Central memory CD8-positive, alpha-beta T cell (primary cell): Measurements from ENCODE around the gene GDF3.
"Not testable (repeated sequence)": the region's sequence is repeated elsewhere in the genome, so short reads cannot be mapped to it uniquely, and the experiment has no call there.

Experiments
- ATAC-seq: fragments of 150-1000 bp; cut with Tn5 transposase; replicated peaks from 2 replicates; pipeline ENCODE4 v1.10.0; 2022; ENCODE audit warnings: mild to moderate bottlenecking, moderate FRiP score, moderate number of reproducible peaks; ENCODE audit not compliant: poor library complexity, severe bottlenecking; ENCODE audit errors: extremely low read depth
- DNase-seq, 2 donors: peaks; one replicate each; pipeline ENCODE4 v3.0.0; 2021; ENCODE audit warnings: low spot score in 2 of 2
- H3K27ac Mint-ChIP-seq: one replicate; pipeline ENCODE4 v1.8.0; 2022; ENCODE audit warnings: low read depth, mild to moderate bottlenecking, moderate library complexity, mixed read lengths
- H3K27me3 Mint-ChIP-seq: one replicate; pipeline ENCODE4 v1.8.0; 2022; ENCODE audit warnings: mixed read lengths
- H3K36me3 Mint-ChIP-seq: one replicate; pipeline ENCODE4 v1.8.0; 2022; ENCODE audit warnings: mild to moderate bottlenecking, moderate library complexity, mixed read lengths; ENCODE audit not compliant: insufficient read depth
- H3K4me1 Mint-ChIP-seq: one replicate; pipeline ENCODE4 v1.8.0; 2022; ENCODE audit warnings: mixed read lengths
- H3K4me3 Mint-ChIP-seq: one replicate; pipeline ENCODE4 v1.8.0; 2022; ENCODE audit warnings: mild to moderate bottlenecking, moderate library complexity, mixed read lengths
- H3K9me3 Mint-ChIP-seq: one replicate; pipeline ENCODE4 v1.8.0; 2022; ENCODE audit warnings: mixed read lengths

The GDF3 gene

GRCh38 chr12:7695237-7695560, 376 bp downstream of the GDF3 start:
- Mint-ChIP-seq H3K36me3 (no peaks in the 10 kb centered on the region), H3K27ac (no peak overlapping the region), H3K4me1 (peaks cover 6% of the 10 kb centered on the region), H3K27me3 (peaks cover 25% of the 10 kb centered on the region), H3K4me3 (no peak overlapping the region), H3K9me3 (no peaks in the 10 kb centered on the region)
- no peak for ATAC-seq
- DNase-seq: no peak

- H3K27me3 Mint-ChIP-seq: peaks cover 25% of the 10 kb centered on the region
- H3K9me3 Mint-ChIP-seq: no peaks in the 10 kb centered on the region
- ATAC-seq (no peak), DNase-seq (no peak)
- H3K27ac Mint-ChIP-seq: no peak overlapping the region
- H3K4me1 Mint-ChIP-seq: peaks cover 6% of the 10 kb centered on the region
- no peak overlapping the region for H3K4me3 Mint-ChIP-seq
- H3K36me3 Mint-ChIP-seq: no peaks in the 10 kb centered on the region
Measured at GRCh38 chr12:7694556-7695236, 879 bp downstream of the GDF3 start.

GRCh38 chr12:7693793-7694192, 1.8 kb downstream of the GDF3 start:
- Mint-ChIP-seq H3K9me3 (no peaks in the 10 kb centered on the region), H3K4me3 (no peak overlapping the region), H3K4me1 (peaks cover 6% of the 10 kb centered on the region), H3K27me3 (peaks cover 25% of the 10 kb centered on the region), H3K36me3 (no peaks in the 10 kb centered on the region), H3K27ac (no peak overlapping the region)
- no peak for DNase-seq
- ATAC-seq: no peak

GRCh38 chr12:7681535-7681934, 14.0 kb downstream of the GDF3 start:
- DNase-seq (no peak), ATAC-seq (no peak)
- Mint-ChIP-seq H3K27ac (no peak overlapping the region), H3K36me3 (no peaks in the 10 kb centered on the region), H3K4me1 (peaks cover 7% of the 10 kb centered on the region), H3K4me3 (no peak overlapping the region), H3K9me3 (no peaks in the 10 kb centered on the region), H3K27me3 (no peaks in the 10 kb centered on the region)

GRCh38 chr12:7679251-7680045, 16.1 kb downstream of the GDF3 start:
- Mint-ChIP-seq H3K4me3 (no peak overlapping the region), H3K4me1 (peaks cover 7% of the 10 kb centered on the region), H3K9me3 (no peaks in the 10 kb centered on the region), H3K36me3 (no peaks in the 10 kb centered on the region), H3K27ac (no peak overlapping the region), H3K27me3 (peaks cover 11% of the 10 kb centered on the region)
- no peak for DNase-seq
- ATAC-seq: no peak

GRCh38 chr12:7678744-7679143, 16.8 kb downstream of the GDF3 start:
- Mint-ChIP-seq H3K4me1 (peaks cover 7% of the 10 kb centered on the region), H3K36me3 (no peaks in the 10 kb centered on the region), H3K27me3 (peaks cover 11% of the 10 kb centered on the region), H3K4me3 (no peak overlapping the region), H3K27ac (no peak overlapping the region), H3K9me3 (no peaks in the 10 kb centered on the region)
- DNase-seq (no peak), ATAC-seq (no peak)

- H3K4me1 Mint-ChIP-seq, DNase-seq, H3K27ac Mint-ChIP-seq, H3K9me3 Mint-ChIP-seq, H3K36me3 Mint-ChIP-seq: not testable (repeated sequence)
- Mint-ChIP-seq H3K4me3 (peak overlapping the region; percentile 19), H3K27me3 (peaks cover 11% of the 10 kb centered on the region)
- ATAC-seq: peak; percentile 64
Measured at GRCh38 chr12:7677432-7677888, 18.1 kb downstream of the GDF3 start.

- peaks cover 11% of the 10 kb centered on the region for H3K27me3 Mint-ChIP-seq
- not testable (repeated sequence) for H3K36me3 Mint-ChIP-seq, H3K9me3 Mint-ChIP-seq, H3K4me1 Mint-ChIP-seq, H3K4me3 Mint-ChIP-seq, ATAC-seq, DNase-seq, H3K27ac Mint-ChIP-seq
Measured at GRCh38 chr12:7675455-7675854, 20.1 kb downstream of the GDF3 start.

- Mint-ChIP-seq H3K4me3 (no peak overlapping the region), H3K9me3 (no peaks in the 10 kb centered on the region), H3K27me3 (no peaks in the 10 kb centered on the region), H3K36me3 (no peaks in the 10 kb centered on the region), H3K27ac (no peak overlapping the region), H3K4me1 (no peaks in the 10 kb centered on the region)
- DNase-seq (no peak), ATAC-seq (no peak)
Measured at GRCh38 chr12:7668171-7668570, 27.4 kb downstream of the GDF3 start.

- H3K9me3 Mint-ChIP-seq: no peaks in the 10 kb centered on the region
- H3K4me3 Mint-ChIP-seq: no peak overlapping the region
- no peaks in the 10 kb centered on the region for H3K27me3 Mint-ChIP-seq
- H3K36me3 Mint-ChIP-seq: no peaks in the 10 kb centered on the region
- ATAC-seq (no peak), DNase-seq (no peak)
- no peak overlapping the region for H3K27ac Mint-ChIP-seq
- H3K4me1 Mint-ChIP-seq: no peaks in the 10 kb centered on the region
Measured at GRCh38 chr12:7667125-7667524, 28.4 kb downstream of the GDF3 start.

GRCh38 chr12:7666595-7666994, 29.0 kb downstream of the GDF3 start:
- Mint-ChIP-seq H3K4me1 (no peaks in the 10 kb centered on the region), H3K27ac (no peak overlapping the region), H3K36me3 (no peaks in the 10 kb centered on the region), H3K4me3 (no peak overlapping the region), H3K9me3 (no peaks in the 10 kb centered on the region), H3K27me3 (no peaks in the 10 kb centered on the region)
- DNase-seq: no peak
- no peak for ATAC-seq

- no peak overlapping the region for H3K4me3 Mint-ChIP-seq
- no peaks in the 10 kb centered on the region for H3K27me3 Mint-ChIP-seq
- H3K4me1 Mint-ChIP-seq: no peaks in the 10 kb centered on the region
- ATAC-seq (no peak), DNase-seq (no peak)
- H3K27ac Mint-ChIP-seq: no peak overlapping the region
- no peaks in the 10 kb centered on the region for H3K9me3 Mint-ChIP-seq
- no peaks in the 10 kb centered on the region for H3K36me3 Mint-ChIP-seq
Measured at GRCh38 chr12:7661741-7662140, 33.8 kb downstream of the GDF3 start.

- Mint-ChIP-seq H3K27ac (no peak overlapping the region), H3K4me3 (no peak overlapping the region), H3K9me3 (no peaks in the 10 kb centered on the region), H3K36me3 (no peaks in the 10 kb centered on the region), H3K27me3 (peaks cover 22% of the 10 kb centered on the region), H3K4me1 (no peaks in the 10 kb centered on the region)
- ATAC-seq (no peak), DNase-seq (no peak)
Measured at GRCh38 chr12:7656121-7656520, 39.5 kb downstream of the GDF3 start.
